ENCODE data around the gene NME3. TPM values are rescaled to one million over a fixed set of nuclear protein-coding genes. Genes with fewer than 3 reads are reported as not detected.
"Not testable (repeated sequence)": the region's sequence is repeated elsewhere in the genome, so short reads cannot be mapped to it uniquely, and the experiment has no call there.

Gene NME3
- total RNA-seq, 4 donors from 2014 or later: 35.3 to 208 (median 59.7) TPM

DNA sequence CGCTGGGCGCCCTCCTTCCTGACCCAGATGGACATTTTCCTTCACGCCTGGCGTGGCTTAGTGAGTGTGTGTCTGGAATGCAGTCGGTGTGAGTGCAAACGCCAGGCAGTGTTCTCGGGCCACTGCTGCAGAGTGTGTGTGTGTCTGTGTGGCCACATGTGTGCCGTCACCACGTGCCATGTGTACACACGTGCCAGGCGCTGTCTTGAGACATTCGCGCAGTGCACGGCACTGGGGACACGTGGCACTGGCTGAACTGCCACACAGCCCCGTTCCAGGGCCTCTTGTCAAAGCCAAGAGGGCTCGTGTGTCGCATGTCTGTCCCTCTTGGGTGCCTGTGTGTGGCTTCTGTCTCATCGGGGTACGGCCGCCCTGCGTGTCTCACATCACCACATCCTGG, 36.5 kb downstream of the NME3 start:
- H3K36me3 ChIP-seq: no peaks in the 10 kb centered on the region
- DNase-seq: no peak
- TF ChIP-seq POLR2A (IDR thresholded peaks at IDR 0.05): no peak
- no peak for TF ChIP-seq CTCF (IDR thresholded peaks at IDR 0.05)
- intact Hi-C loops (cut with DNase I; ENCODE audit: low total_unique reads): no loop called here
- H3K27ac ChIP-seq: no peak overlapping the region
- H3K4me3 ChIP-seq: no peak overlapping the region
- no peaks in the 10 kb centered on the region for H3K27me3 ChIP-seq
- H3K4me1 ChIP-seq: no peaks in the 10 kb centered on the region
- H3K9me3 ChIP-seq: no peaks in the 10 kb centered on the region

GRCh38 chr16:1734123-1734522, 37.2 kb downstream of the NME3 start:
- intact Hi-C loops (cut with DNase I; ENCODE audit: low total_unique reads): no loop called here
- Histone ChIP-seq H3K27ac (no peak overlapping the region), H3K4me3 (no peak overlapping the region), H3K4me1 (no peaks in the 10 kb centered on the region), H3K27me3 (no peaks in the 10 kb centered on the region), H3K9me3 (no peaks in the 10 kb centered on the region), H3K36me3 (no peaks in the 10 kb centered on the region)
- TF ChIP-seq CTCF (IDR thresholded peaks at IDR 0.05) (no peak), POLR2A (IDR thresholded peaks at IDR 0.05) (no peak)
- no peak for DNase-seq

GRCh38 chr16:1732551-1732987, 38.8 kb downstream of the NME3 start:
- intact Hi-C loops (cut with DNase I; ENCODE audit: low total_unique reads); DNase-seq; H3K4me1 ChIP-seq; H3K27ac ChIP-seq; H3K36me3 ChIP-seq; H3K9me3 ChIP-seq; H3K27me3 ChIP-seq; H3K4me3 ChIP-seq: not testable (repeated sequence)

- intact Hi-C loops (cut with DNase I; ENCODE audit: low total_unique reads): no loop called here
- no peak for DNase-seq
- no peak for TF ChIP-seq CTCF (IDR thresholded peaks at IDR 0.05)
- Histone ChIP-seq H3K27ac (no peak overlapping the region), H3K9me3 (no peaks in the 10 kb centered on the region), H3K4me1 (no peaks in the 10 kb centered on the region), H3K27me3 (no peaks in the 10 kb centered on the region), H3K4me3 (no peak overlapping the region), H3K36me3 (no peaks in the 10 kb centered on the region)
These were observed 39.3 kb downstream of the NME3 start for GRCh38 chr16:1732071-1732470.

- no peaks in the 10 kb centered on the region for H3K4me1 ChIP-seq
- H3K27ac ChIP-seq: no peak overlapping the region
- no peak for DNase-seq
- H3K27me3 ChIP-seq: no peaks in the 10 kb centered on the region
- TF ChIP-seq POLR2A (IDR thresholded peaks at IDR 0.05) (no peak), CTCF (IDR thresholded peaks at IDR 0.05) (no peak)
- intact Hi-C loops (cut with DNase I; ENCODE audit: low total_unique reads): no loop called here
- no peaks in the 10 kb centered on the region for H3K36me3 ChIP-seq
- no peak overlapping the region for H3K4me3 ChIP-seq
- no peaks in the 10 kb centered on the region for H3K9me3 ChIP-seq
These were observed 39.7 kb downstream of the NME3 start for GRCh38 chr16:1731603-1732002.

DNA sequence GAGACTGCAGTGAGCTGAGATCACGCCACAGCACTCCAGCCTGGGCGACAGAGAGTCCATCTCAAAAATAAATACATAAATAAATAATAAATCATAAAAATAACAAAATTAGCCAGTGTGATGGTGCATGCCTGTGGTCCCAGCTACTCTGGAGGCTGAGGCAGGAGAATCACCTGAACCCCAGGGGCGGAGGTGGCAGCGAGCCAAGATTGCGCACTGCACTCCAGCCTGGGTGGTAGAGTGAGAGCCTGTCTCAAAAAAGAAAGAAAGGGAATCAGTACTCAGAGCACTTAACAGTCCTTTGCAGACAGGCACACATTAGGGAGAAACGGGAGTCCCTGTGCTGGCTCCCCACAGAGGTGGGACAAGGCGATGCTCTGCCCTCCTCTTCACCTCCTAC, 40.3 kb downstream of the NME3 start:
- Histone ChIP-seq H3K36me3 (no peaks in the 10 kb centered on the region), H3K4me1 (no peaks in the 10 kb centered on the region), H3K4me3 (no peak overlapping the region), H3K27ac (no peak overlapping the region), H3K9me3 (no peaks in the 10 kb centered on the region), H3K27me3 (no peaks in the 10 kb centered on the region)
- intact Hi-C loops (cut with DNase I; ENCODE audit: low total_unique reads): no loop called here
- DNase-seq: no peak
- TF ChIP-seq CTCF (IDR thresholded peaks at IDR 0.05) (no peak), POLR2A (IDR thresholded peaks at IDR 0.05) (no peak)
